ENCODE measurements around the gene CPA3.

Gene CPA3

GRCh38 chr3:148820361-148821245, 44.5 kb upstream of the CPA3 start:
- H3K27ac ChIP-seq (ENCODE audit: poor library complexity, severe bottlenecking): no peak overlapping the region
- TF ChIP-seq CTCF (IDR thresholded peaks at IDR 0.05; ENCODE audit: poor library complexity, severe bottlenecking): no peak
- H3K9me3 ChIP-seq (ENCODE audit: severe bottlenecking): no peaks in the 10 kb centered on the region
- H3K27me3 ChIP-seq (ENCODE audit: insufficient read depth, poor library complexity, severe bottlenecking): peaks cover 16% of the 10 kb centered on the region
- H3K4me1 ChIP-seq (ENCODE audit: insufficient read depth, poor library complexity, severe bottlenecking): no peaks in the 10 kb centered on the region
- ATAC-seq (ENCODE audit: low read depth) (no peak), DNase-seq (ENCODE audit: low spot score) (no peak)
- H3K4me3 ChIP-seq (ENCODE audit: severe bottlenecking): no peak overlapping the region
- H3K36me3 ChIP-seq (ENCODE audit: low read depth): no peaks in the 10 kb centered on the region

GRCh38 chr3:148823026-148823425, 42.1 kb upstream of the CPA3 start:
- no peak for TF ChIP-seq CTCF (IDR thresholded peaks at IDR 0.05; ENCODE audit: poor library complexity, severe bottlenecking)
- no peaks in the 10 kb centered on the region for H3K36me3 ChIP-seq (ENCODE audit: low read depth)
- no peak for DNase-seq (ENCODE audit: low spot score)
- H3K27ac ChIP-seq (ENCODE audit: poor library complexity, severe bottlenecking): no peak overlapping the region
- no peaks in the 10 kb centered on the region for H3K9me3 ChIP-seq (ENCODE audit: severe bottlenecking)
- H3K4me1 ChIP-seq (ENCODE audit: insufficient read depth, poor library complexity, severe bottlenecking): no peaks in the 10 kb centered on the region
- ATAC-seq (ENCODE audit: low read depth): no peak
- no peak overlapping the region for H3K4me3 ChIP-seq (ENCODE audit: severe bottlenecking)
- no peaks in the 10 kb centered on the region for H3K27me3 ChIP-seq (ENCODE audit: insufficient read depth, poor library complexity, severe bottlenecking)

GRCh38 chr3:148825476-148825875, 39.6 kb upstream of the CPA3 start:
- Histone ChIP-seq H3K27ac (ENCODE audit: poor library complexity, severe bottlenecking) (no peak overlapping the region), H3K4me1 (ENCODE audit: insufficient read depth, poor library complexity, severe bottlenecking) (no peaks in the 10 kb centered on the region), H3K27me3 (ENCODE audit: insufficient read depth, poor library complexity, severe bottlenecking) (peaks cover 3% of the 10 kb centered on the region), H3K36me3 (ENCODE audit: low read depth) (no peaks in the 10 kb centered on the region), H3K9me3 (ENCODE audit: severe bottlenecking) (no peaks in the 10 kb centered on the region), H3K4me3 (ENCODE audit: severe bottlenecking) (no peak overlapping the region)
- DNase-seq (ENCODE audit: low spot score) (no peak), ATAC-seq (ENCODE audit: low read depth) (no peak)
- TF ChIP-seq CTCF (IDR thresholded peaks at IDR 0.05; ENCODE audit: poor library complexity, severe bottlenecking): no peak

- Histone ChIP-seq H3K4me1 (ENCODE audit: insufficient read depth, poor library complexity, severe bottlenecking) (no peaks in the 10 kb centered on the region), H3K27ac (ENCODE audit: poor library complexity, severe bottlenecking) (no peak within 1 kb of the TSS), H3K4me3 (ENCODE audit: severe bottlenecking) (no peak within 1 kb of the TSS), H3K36me3 (ENCODE audit: low read depth) (no peaks in the 10 kb centered on the region), H3K27me3 (ENCODE audit: insufficient read depth, poor library complexity, severe bottlenecking) (peaks cover 3% of the 10 kb centered on the region), H3K9me3 (ENCODE audit: severe bottlenecking) (no peaks in the 10 kb centered on the region)
- no peak for TF ChIP-seq CTCF (IDR thresholded peaks at IDR 0.05; ENCODE audit: poor library complexity, severe bottlenecking)
- ATAC-seq (ENCODE audit: low read depth) (no peak), DNase-seq (ENCODE audit: low spot score) (no peak)
These were observed 37.5 kb upstream of the CPA3 start, which contains the start of gene CPB1 for GRCh38 chr3:148827585-148827984. CPB1 (plus strand) TSS chr3:148827811; CDS start chr3:148827824, 13 bp downstream.

- Histone ChIP-seq H3K27ac (ENCODE audit: poor library complexity, severe bottlenecking) (no peak overlapping the region), H3K36me3 (ENCODE audit: low read depth) (no peaks in the 10 kb centered on the region), H3K4me3 (ENCODE audit: severe bottlenecking) (no peak overlapping the region), H3K27me3 (ENCODE audit: insufficient read depth, poor library complexity, severe bottlenecking) (peaks cover 3% of the 10 kb centered on the region), H3K4me1 (ENCODE audit: insufficient read depth, poor library complexity, severe bottlenecking) (no peaks in the 10 kb centered on the region), H3K9me3 (ENCODE audit: severe bottlenecking) (no peaks in the 10 kb centered on the region)
- no peak for DNase-seq (ENCODE audit: low spot score)
- ATAC-seq (ENCODE audit: low read depth): no peak
- TF ChIP-seq CTCF (IDR thresholded peaks at IDR 0.05; ENCODE audit: poor library complexity, severe bottlenecking): no peak
These were observed 36.9 kb upstream of the CPA3 start for GRCh38 chr3:148828136-148828690.

All from RWPE2 (cell line).